ENCODE results near the gene NEU2.

The NEU2 gene

DNA sequence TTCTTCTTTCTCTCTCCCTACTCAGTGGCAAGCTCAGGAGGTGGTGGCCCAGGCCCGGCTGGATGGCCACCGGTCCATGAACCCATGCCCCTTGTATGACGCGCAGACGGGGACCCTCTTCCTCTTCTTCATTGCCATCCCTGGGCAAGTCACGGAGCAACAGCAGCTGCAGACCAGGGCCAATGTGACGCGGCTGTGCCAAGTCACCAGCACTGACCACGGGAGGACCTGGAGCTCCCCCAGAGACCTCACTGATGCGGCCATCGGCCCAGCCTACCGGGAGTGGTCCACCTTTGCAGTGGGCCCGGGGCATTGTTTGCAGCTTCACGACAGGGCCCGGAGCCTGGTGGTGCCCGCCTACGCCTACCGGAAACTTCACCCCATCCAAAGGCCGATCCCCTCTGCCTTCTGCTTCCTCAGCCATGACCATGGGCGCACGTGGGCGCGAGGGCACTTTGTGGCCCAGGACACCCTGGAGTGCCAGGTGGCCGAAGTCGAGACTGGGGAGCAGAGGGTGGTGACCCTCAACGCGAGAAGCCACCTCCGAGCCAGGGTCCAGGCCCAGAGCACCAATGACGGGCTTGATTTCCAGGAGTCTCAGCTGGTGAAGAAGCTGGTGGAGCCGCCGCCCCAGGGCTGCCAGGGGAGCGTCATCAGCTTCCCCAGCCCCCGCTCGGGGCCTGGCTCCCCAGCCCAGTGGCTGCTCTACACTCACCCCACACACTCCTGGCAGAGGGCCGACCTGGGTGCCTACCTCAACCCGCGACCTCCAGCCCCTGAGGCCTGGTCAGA is 1.8 kb downstream of the NEU2 start:
- DNase-seq (ENCODE audit: low read depth) = no peak
- H3K4me3 ChIP-seq (ENCODE audit: low read length) = no peak overlapping the region
- TF ChIP-seq, protein P1, sequence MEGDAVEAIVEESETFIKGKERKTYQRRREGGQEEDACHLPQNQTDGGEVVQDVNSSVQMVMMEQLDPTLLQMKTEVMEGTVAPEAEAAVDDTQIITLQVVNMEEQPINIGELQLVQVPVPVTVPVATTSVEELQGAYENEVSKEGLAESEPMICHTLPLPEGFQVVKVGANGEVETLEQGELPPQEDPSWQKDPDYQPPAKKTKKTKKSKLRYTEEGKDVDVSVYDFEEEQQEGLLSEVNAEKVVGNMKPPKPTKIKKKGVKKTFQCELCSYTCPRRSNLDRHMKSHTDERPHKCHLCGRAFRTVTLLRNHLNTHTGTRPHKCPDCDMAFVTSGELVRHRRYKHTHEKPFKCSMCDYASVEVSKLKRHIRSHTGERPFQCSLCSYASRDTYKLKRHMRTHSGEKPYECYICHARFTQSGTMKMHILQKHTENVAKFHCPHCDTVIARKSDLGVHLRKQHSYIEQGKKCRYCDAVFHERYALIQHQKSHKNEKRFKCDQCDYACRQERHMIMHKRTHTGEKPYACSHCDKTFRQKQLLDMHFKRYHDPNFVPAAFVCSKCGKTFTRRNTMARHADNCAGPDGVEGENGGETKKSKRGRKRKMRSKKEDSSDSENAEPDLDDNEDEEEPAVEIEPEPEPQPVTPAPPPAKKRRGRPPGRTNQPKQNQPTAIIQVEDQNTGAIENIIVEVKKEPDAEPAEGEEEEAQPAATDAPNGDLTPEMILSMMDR (conservative IDR thresholded peaks at IDR 0.05; ENCODE audit: low read depth, low read length) = no peak

DNA sequence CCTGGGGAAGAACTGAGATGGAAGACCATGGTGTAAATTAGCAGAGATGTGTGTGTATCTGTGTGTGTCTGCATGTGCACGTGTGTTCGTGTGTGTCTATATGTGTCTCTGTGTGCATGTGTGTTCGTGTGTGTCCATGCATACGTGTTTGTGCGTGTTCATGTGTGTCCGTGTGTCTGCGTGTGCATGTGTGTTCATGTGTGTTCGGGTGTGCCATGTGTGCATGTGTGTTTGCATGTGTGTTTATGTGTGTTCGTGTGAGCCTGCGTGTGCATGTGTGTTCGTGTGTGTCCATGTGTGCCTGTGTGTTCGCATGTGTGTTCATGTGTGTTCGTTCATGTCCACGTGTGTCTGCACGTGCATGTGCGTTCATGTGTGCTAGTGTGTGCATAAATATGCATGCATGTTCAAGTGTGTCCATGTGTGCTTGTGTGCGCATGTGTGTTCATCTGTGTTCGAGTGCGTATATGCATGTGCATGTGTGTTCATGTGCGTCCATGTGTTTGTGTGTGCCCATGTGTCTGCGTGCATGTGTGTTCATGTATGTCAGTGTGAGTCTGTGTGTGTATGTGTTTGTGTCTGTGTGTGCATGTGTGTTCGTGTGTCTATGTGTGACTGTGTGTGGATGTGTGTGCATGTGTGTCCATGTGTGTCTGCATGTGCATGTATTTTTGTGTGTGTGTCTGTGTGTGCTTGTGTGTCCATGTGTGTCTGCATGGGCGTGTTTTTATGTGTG is 3.1 kb downstream of the NEU2 start:
- TF ChIP-seq, protein P1 (conservative IDR thresholded peaks at IDR 0.05; ENCODE audit: low read depth, low read length) = no peak
- H3K4me3 ChIP-seq (ENCODE audit: low read length) = no peak overlapping the region
- no peak for DNase-seq (ENCODE audit: low read depth)

DNA sequence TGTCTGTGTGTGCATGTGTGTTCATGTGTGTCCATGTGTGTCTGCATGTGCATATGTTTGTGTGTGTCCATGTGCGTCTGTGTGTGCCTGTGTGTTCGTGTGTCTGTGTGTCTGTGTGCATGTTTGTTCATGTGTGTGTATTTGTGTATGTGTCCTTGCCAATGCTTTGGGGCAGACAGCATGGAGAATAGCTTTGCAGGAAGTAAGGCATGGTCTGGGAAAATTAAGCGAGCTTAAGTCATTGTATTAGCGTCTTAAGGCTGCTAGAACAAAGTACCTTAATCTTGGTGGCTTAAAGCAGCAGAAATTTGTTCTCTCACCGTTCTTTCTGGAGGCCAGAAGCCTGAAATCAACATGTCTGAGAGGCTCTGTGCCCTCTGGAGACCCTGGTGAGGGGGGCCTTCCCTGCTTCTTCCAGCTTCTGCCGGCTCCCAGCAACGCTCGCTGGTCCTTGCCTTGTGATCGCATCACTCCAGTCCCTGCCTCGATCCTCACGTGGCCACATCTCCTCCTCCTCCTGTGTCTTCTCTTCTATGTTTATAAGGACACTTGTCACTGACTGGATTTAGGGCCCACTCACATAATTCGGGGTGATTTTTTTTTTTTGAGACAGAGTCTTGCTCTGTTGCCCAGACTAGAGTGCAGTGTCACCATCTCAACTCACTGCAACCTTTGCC is 3.8 kb downstream of the NEU2 start:
- no peak overlapping the region for H3K4me3 ChIP-seq (ENCODE audit: low read length)
- no peak for DNase-seq (ENCODE audit: low read depth)
- TF ChIP-seq, protein P1 (conservative IDR thresholded peaks at IDR 0.05; ENCODE audit: low read depth, low read length) = no peak

DNA sequence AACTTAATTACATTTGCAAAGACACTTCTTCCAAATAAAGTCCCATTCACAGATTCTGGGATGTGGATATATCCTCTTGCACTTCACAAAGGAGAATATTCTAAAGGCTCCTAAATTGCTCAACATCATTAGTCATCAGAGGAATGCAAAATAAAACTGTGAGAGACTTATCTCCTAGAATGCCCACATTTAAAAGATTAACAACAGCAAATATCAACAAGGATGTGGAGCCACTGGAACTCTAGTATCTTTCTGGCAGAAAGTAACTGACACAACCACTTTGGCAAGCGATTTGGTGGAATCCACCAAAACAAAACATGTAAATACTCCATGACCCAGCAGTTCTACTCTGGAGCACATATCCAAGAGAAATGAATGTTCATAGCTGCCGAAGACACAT is 4.6 kb downstream of the NEU2 start:
- DNase-seq (ENCODE audit: low read depth) = no peak
- TF ChIP-seq, protein P1 (conservative IDR thresholded peaks at IDR 0.05; ENCODE audit: low read depth, low read length) = no peak
- no peak overlapping the region for H3K4me3 ChIP-seq (ENCODE audit: low read length)

DNA sequence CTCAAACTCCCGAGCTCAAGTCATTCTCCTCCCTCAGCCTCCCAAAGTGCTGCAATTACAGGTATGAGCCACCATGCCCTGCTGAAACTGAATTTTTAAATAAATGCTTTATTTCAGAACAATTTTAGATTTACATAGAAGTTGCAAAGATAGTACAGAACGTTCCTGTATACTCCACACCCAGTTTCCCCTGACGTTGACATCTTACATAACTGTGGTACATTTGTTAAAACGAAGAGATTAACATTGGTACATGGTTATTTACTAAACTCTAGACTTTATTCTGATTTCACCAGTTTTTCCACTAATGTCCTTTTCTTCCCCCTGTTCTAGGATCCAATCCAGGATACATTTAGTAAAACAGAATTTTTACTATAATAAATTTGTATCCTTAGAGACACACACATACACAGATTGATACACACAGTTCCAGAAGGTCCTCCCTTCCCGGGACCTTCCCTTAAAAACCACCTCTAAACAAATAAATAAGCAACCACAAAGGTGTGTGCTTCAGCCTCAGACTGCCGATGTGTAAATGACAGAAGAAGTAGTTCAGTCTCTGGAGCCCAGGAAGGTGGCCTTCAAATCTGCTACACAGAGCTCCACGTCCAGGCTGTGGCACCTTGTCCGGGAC is 6.9 kb downstream of the NEU2 start:
- DNase-seq (ENCODE audit: low read depth) = no peak
- TF ChIP-seq, protein P1 (conservative IDR thresholded peaks at IDR 0.05; ENCODE audit: low read depth, low read length) = no peak
- H3K4me3 ChIP-seq (ENCODE audit: low read length) = no peak overlapping the region

DNA sequence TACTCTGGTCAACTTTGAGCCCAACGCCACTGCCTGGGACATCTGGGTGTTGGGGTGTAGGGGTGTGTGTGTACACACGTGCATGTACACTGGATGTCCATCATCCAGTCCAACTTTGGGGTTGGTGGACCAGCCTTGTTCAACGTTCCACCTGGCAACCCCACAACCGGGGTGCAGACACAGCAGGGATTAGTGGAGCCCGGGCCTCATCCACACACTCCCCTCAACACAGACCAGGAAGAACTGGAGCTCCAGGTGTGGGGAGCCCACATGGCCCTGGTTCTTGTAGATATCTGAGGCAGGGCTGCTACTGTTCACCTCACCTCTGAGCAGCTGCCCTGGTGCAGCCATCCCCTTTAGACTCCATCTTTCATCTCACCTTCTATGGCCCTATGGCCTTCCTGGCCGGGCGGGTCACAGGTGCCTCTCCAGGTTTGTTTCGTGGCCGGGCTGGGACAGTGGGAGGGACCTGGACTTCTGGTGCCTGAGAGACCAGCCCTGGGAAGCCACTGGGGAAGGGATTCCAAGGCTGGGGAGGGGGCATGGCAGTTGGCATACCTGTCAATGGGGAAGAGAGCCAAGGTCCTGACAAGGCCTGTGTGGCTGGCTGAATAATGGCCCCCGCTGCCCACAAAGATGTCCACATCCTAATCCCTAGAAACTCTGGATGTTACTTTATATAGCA is 7.5 kb downstream of the NEU2 start:
- H3K4me3 ChIP-seq (ENCODE audit: low read length) = no peak overlapping the region
- no peak for DNase-seq (ENCODE audit: low read depth)
- TF ChIP-seq, protein P1 (conservative IDR thresholded peaks at IDR 0.05; ENCODE audit: low read depth, low read length) = no peak
